ENCODE data around the gene YWHAH. TPM values are rescaled to one million over a fixed set of nuclear protein-coding genes. Genes with fewer than 3 reads are reported as not detected.

Gene YWHAH
- total and polyA plus RNA-seq, 3 experiments from 2014 or later = 113 to 198 (median 185) TPM

GRCh38 chr22:31904651-31905050 is 39.7 kb upstream of the YWHAH start:
- no peak overlapping the region for H3K4me3 Mint-ChIP-seq
- H3K9me3 ChIP-seq (ENCODE audit: low read length) = no peaks in the 10 kb centered on the region
- CTCF ChIA-PET = interaction anchor here (1.1 kb wide), 1 partner anchor 15 kb away, joined by 3 read pairs; no protein-coding TSS in a partner anchor
- no peaks in the 10 kb centered on the region for H3K27me3 Mint-ChIP-seq
- peaks cover 4 to 62% (median 13%) of the 10 kb centered on the region in 3 donors for H3K36me3 Mint-ChIP-seq
- no peak overlapping the region for H3K27ac ChIP-seq (ENCODE audit: low read depth, low read length)
- H3K4me1 ChIP-seq (ENCODE audit: insufficient read depth, low read length) = no peaks in the 10 kb centered on the region
- no peak for DNase-seq
- peaks cover 6% of the 10 kb centered on the region for H3K36me3 ChIP-seq (ENCODE audit: insufficient read depth, low read length)
- H3K27ac Mint-ChIP-seq = no peak overlapping the region
- no peaks in the 10 kb centered on the region for H3K4me1 Mint-ChIP-seq
- H3K9me3 Mint-ChIP-seq = no peaks in the 10 kb centered on the region
- no peak overlapping the region for H3K4me3 ChIP-seq (ENCODE audit: low read length)
- POLR2A ChIA-PET = no interaction called here
- H3K27me3 ChIP-seq (ENCODE audit: insufficient read depth, low read length, poor library complexity, severe bottlenecking) = no peaks in the 10 kb centered on the region

- POLR2A ChIA-PET = no interaction called here
These were observed 39.0 kb upstream of the YWHAH start for GRCh38 chr22:31905356-31905755.

GRCh38 chr22:31906086-31906485 is 38.2 kb upstream of the YWHAH start:
- H3K36me3 ChIP-seq (ENCODE audit: insufficient read depth, low read length) = peaks cover 6% of the 10 kb centered on the region
- Mint-ChIP-seq H3K27ac (peak overlapping the region in 1 of 8 donors; percentile 56), H3K27me3 (no peaks in the 10 kb centered on the region), H3K4me1 (no peaks in the 10 kb centered on the region), H3K9me3 (no peaks in the 10 kb centered on the region), H3K36me3 (peaks cover 4 to 68% (median 16%) of the 10 kb centered on the region in 3 donors), H3K4me3 (no peak overlapping the region)
- no peaks in the 10 kb centered on the region for H3K4me1 ChIP-seq (ENCODE audit: insufficient read depth, low read length)
- ChIA-PET CTCF (no interaction called here), POLR2A (no interaction called here)
- no peak overlapping the region for H3K4me3 ChIP-seq (ENCODE audit: low read length)
- H3K27me3 ChIP-seq (ENCODE audit: insufficient read depth, low read length, poor library complexity, severe bottlenecking) = no peaks in the 10 kb centered on the region
- H3K27ac ChIP-seq (ENCODE audit: low read depth, low read length) = no peak overlapping the region
- DNase-seq = no peak
- no peaks in the 10 kb centered on the region for H3K9me3 ChIP-seq (ENCODE audit: low read length)

More at GRCh38 chr22:31905356-31905755, 39.0 kb upstream of the YWHAH start:
- Histone ChIP-seq H3K9me3 (ENCODE audit: low read length) (no peaks in the 10 kb centered on the region), H3K27me3 (ENCODE audit: insufficient read depth, low read length, poor library complexity, severe bottlenecking) (no peaks in the 10 kb centered on the region), H3K27ac (ENCODE audit: low read depth, low read length) (no peak overlapping the region), H3K36me3 (ENCODE audit: insufficient read depth, low read length) (peaks cover 6% of the 10 kb centered on the region), H3K4me3 (ENCODE audit: low read length) (no peak overlapping the region), H3K4me1 (ENCODE audit: insufficient read depth, low read length) (no peaks in the 10 kb centered on the region)
- no peak for DNase-seq
- Mint-ChIP-seq H3K9me3 (no peaks in the 10 kb centered on the region), H3K27me3 (no peaks in the 10 kb centered on the region), H3K27ac (no peak overlapping the region), H3K4me1 (no peaks in the 10 kb centered on the region), H3K4me3 (no peak overlapping the region), H3K36me3 (peaks cover 4 to 66% (median 14%) of the 10 kb centered on the region in 3 donors)
- CTCF ChIA-PET = interaction anchor here (1.1 kb wide), 1 partner anchor 14 kb away, joined by 3 read pairs; no protein-coding TSS in a partner anchor

GRCh38 chr22:31906569-31906968 is 37.8 kb upstream of the YWHAH start:
- no peak overlapping the region for H3K27ac ChIP-seq (ENCODE audit: low read depth, low read length)
- H3K9me3 Mint-ChIP-seq = no peaks in the 10 kb centered on the region
- no peaks in the 10 kb centered on the region for H3K27me3 Mint-ChIP-seq
- H3K36me3 ChIP-seq (ENCODE audit: insufficient read depth, low read length) = peaks cover 2% of the 10 kb centered on the region
- no peaks in the 10 kb centered on the region for H3K9me3 ChIP-seq (ENCODE audit: low read length)
- H3K27me3 ChIP-seq (ENCODE audit: insufficient read depth, low read length, poor library complexity, severe bottlenecking) = no peaks in the 10 kb centered on the region
- no peaks in the 10 kb centered on the region for H3K4me1 Mint-ChIP-seq
- H3K4me1 ChIP-seq (ENCODE audit: insufficient read depth, low read length) = no peaks in the 10 kb centered on the region
- CTCF ChIA-PET = interaction anchor here (0.9 kb wide), 1 partner anchor 64 kb away, joined by 5 read pairs; no protein-coding TSS in a partner anchor
- H3K4me3 Mint-ChIP-seq = no peak overlapping the region
- peak overlapping the region in 1 of 8 donors; percentile 56 for H3K27ac Mint-ChIP-seq
- no peak for DNase-seq
- no peak overlapping the region for H3K4me3 ChIP-seq (ENCODE audit: low read length)
- POLR2A ChIA-PET = no interaction called here
- H3K36me3 Mint-ChIP-seq = peaks cover 4 to 65% (median 16%) of the 10 kb centered on the region in 3 donors

GRCh38 chr22:31909977-31910376 is 34.4 kb upstream of the YWHAH start:
- no peak overlapping the region for H3K4me3 Mint-ChIP-seq
- Histone ChIP-seq H3K4me3 (ENCODE audit: low read length) (no peak overlapping the region), H3K27me3 (ENCODE audit: insufficient read depth, low read length, poor library complexity, severe bottlenecking) (no peaks in the 10 kb centered on the region), H3K9me3 (ENCODE audit: low read length) (no peaks in the 10 kb centered on the region), H3K4me1 (ENCODE audit: insufficient read depth, low read length) (no peaks in the 10 kb centered on the region), H3K36me3 (ENCODE audit: insufficient read depth, low read length) (no peaks in the 10 kb centered on the region), H3K27ac (ENCODE audit: low read depth, low read length) (no peak overlapping the region)
- H3K27me3 Mint-ChIP-seq = peaks cover 0 to 2% of the 10 kb centered on the region in 2 donors
- ChIA-PET POLR2A (no interaction called here), CTCF (no interaction called here)
- no peaks in the 10 kb centered on the region for H3K4me1 Mint-ChIP-seq
- H3K9me3 Mint-ChIP-seq = no peaks in the 10 kb centered on the region
- peaks cover 4 to 42% (median 12%) of the 10 kb centered on the region in 3 donors for H3K36me3 Mint-ChIP-seq
- DNase-seq = no peak
- H3K27ac Mint-ChIP-seq = no peak overlapping the region

- Histone ChIP-seq H3K27me3 (ENCODE audit: insufficient read depth, low read length, poor library complexity, severe bottlenecking) (no peaks in the 10 kb centered on the region), H3K4me3 (ENCODE audit: low read length) (no peak overlapping the region), H3K9me3 (ENCODE audit: low read length) (no peaks in the 10 kb centered on the region), H3K27ac (ENCODE audit: low read depth, low read length) (no peak overlapping the region), H3K36me3 (ENCODE audit: insufficient read depth, low read length) (no peaks in the 10 kb centered on the region), H3K4me1 (ENCODE audit: insufficient read depth, low read length) (no peaks in the 10 kb centered on the region)
- ChIA-PET POLR2A (no interaction called here), CTCF (no interaction called here)
- DNase-seq = no peak
- peaks cover 0 to 2% of the 10 kb centered on the region in 2 donors for H3K27me3 Mint-ChIP-seq
- H3K27ac Mint-ChIP-seq = peak overlapping the region in 1 of 8 donors; percentile 33
- H3K36me3 Mint-ChIP-seq = peaks cover 0 to 26% (median 8%) of the 10 kb centered on the region in 3 donors
- peaks cover 0 to 3% (median 2%) of the 10 kb centered on the region in 3 donors for H3K4me1 Mint-ChIP-seq
- no peak overlapping the region for H3K4me3 Mint-ChIP-seq
- no peaks in the 10 kb centered on the region for H3K9me3 Mint-ChIP-seq
These were observed 32.5 kb upstream of the YWHAH start for GRCh38 chr22:31911565-31912406.

GRCh38 chr22:31912407-31912743 is 32.0 kb upstream of the YWHAH start:
- ChIA-PET CTCF (no interaction called here), POLR2A (interaction anchor here (0.6 kb wide), 2 partner anchors 11 to 33 kb away, joined by 3 read pairs; no protein-coding TSS in a partner anchor)
- Histone ChIP-seq H3K27me3 (ENCODE audit: insufficient read depth, low read length, poor library complexity, severe bottlenecking) (no peaks in the 10 kb centered on the region), H3K9me3 (ENCODE audit: low read length) (no peaks in the 10 kb centered on the region), H3K36me3 (ENCODE audit: insufficient read depth, low read length) (no peaks in the 10 kb centered on the region), H3K27ac (ENCODE audit: low read depth, low read length) (no peak overlapping the region), H3K4me3 (ENCODE audit: low read length) (no peak overlapping the region), H3K4me1 (ENCODE audit: insufficient read depth, low read length) (no peaks in the 10 kb centered on the region)
- Mint-ChIP-seq H3K9me3 (no peaks in the 10 kb centered on the region), H3K4me3 (no peak overlapping the region), H3K27ac (no peak overlapping the region), H3K4me1 (peaks cover 2 to 7% (median 4%) of the 10 kb centered on the region in 3 donors), H3K36me3 (peaks cover 0 to 22% (median 8%) of the 10 kb centered on the region in 3 donors), H3K27me3 (peaks cover 0 to 2% of the 10 kb centered on the region in 2 donors)
- DNase-seq = no peak

GRCh38 chr22:31915586-31915985 is 28.7 kb upstream of the YWHAH start:
- Histone ChIP-seq H3K4me3 (ENCODE audit: low read length) (no peak overlapping the region), H3K36me3 (ENCODE audit: insufficient read depth, low read length) (no peaks in the 10 kb centered on the region), H3K27me3 (ENCODE audit: insufficient read depth, low read length, poor library complexity, severe bottlenecking) (no peaks in the 10 kb centered on the region), H3K9me3 (ENCODE audit: low read length) (no peaks in the 10 kb centered on the region), H3K27ac (ENCODE audit: low read depth, low read length) (no peak overlapping the region), H3K4me1 (ENCODE audit: insufficient read depth, low read length) (no peaks in the 10 kb centered on the region)
- Mint-ChIP-seq H3K27me3 (peaks cover 0 to 2% of the 10 kb centered on the region in 2 donors), H3K36me3 (peaks cover 0 to 3% (median 0%) of the 10 kb centered on the region in 3 donors), H3K4me3 (no peak overlapping the region), H3K9me3 (no peaks in the 10 kb centered on the region), H3K27ac (no peak overlapping the region), H3K4me1 (peaks cover 7 to 13% (median 9%) of the 10 kb centered on the region in 3 donors)
- ChIA-PET CTCF (no interaction called here), POLR2A (interaction anchor here (0.8 kb wide), 1 partner anchor 83 kb away, joined by 3 read pairs; no protein-coding TSS in a partner anchor)
- DNase-seq = no peak

Measured in CD8-positive, alpha-beta memory T cell (primary cell).